ENCODE measurements around the gene RALY. TPM values are rescaled to one million over a fixed set of nuclear protein-coding genes. Genes with fewer than 3 reads are reported as not detected.

RALY gene
- total and polyA plus RNA-seq, 9 donors = 56.5 to 166 (median 147) TPM

- Histone ChIP-seq H3K36me3 (ENCODE audit: control insufficient read depth, insufficient read depth, low read length) (no peaks in the 10 kb centered on the region), H3K4me3 (ENCODE audit: low read length) (no peak overlapping the region), H3K27me3 (ENCODE audit: control insufficient read depth, insufficient read depth, low read length) (no peaks in the 10 kb centered on the region), H3K27ac (ENCODE audit: low read length) (no peak overlapping the region), H3K4me1 (ENCODE audit: control insufficient read depth, insufficient read depth, low read length) (peaks cover 4% of the 10 kb centered on the region), H3K9me3 (replicated peaks; ENCODE audit: control insufficient read depth, low read depth, low read length) (no peaks in the 10 kb centered on the region)
- no peak for DNase-seq
- 85% methylated on average over 1 of the region's 3 CpGs for WGBS (ENCODE audit: insufficient coverage)
Observed at GRCh38 chr20:34012735-34013134, 19.0 kb downstream of the RALY start.

DNA sequence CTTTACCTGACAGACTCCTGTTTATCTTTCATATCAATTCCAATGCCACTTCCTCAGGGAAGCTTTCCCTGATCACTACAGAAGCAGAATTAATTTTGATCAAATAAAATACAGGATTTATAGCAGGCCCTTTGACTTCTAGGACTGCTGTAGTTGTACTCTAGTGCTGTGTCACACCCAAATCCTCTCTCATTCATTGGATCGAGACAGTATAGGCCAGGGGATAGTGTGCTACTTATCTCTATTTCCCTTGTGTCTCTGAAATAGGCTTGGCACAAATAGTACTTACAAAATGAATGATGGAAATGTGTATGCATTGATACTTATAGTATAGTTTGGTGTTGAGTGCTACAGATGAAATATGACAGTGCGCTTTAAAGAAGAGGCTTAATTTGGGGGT, 19.8 kb downstream of the RALY start:
- no peaks in the 10 kb centered on the region for H3K27me3 ChIP-seq (ENCODE audit: control insufficient read depth, insufficient read depth, low read length)
- WGBS (ENCODE audit: insufficient coverage) = no CpG with 5 or more reads among the region's 2 CpGs
- DNase-seq = no peak
- no peak overlapping the region for H3K27ac ChIP-seq (ENCODE audit: low read length)
- H3K4me3 ChIP-seq (ENCODE audit: low read length) = no peak overlapping the region
- H3K4me1 ChIP-seq (ENCODE audit: control insufficient read depth, insufficient read depth, low read length) = peaks cover 4% of the 10 kb centered on the region
- H3K36me3 ChIP-seq (ENCODE audit: control insufficient read depth, insufficient read depth, low read length) = peaks cover 1% of the 10 kb centered on the region
- no peaks in the 10 kb centered on the region for H3K9me3 ChIP-seq (replicated peaks; ENCODE audit: control insufficient read depth, low read depth, low read length)

DNA sequence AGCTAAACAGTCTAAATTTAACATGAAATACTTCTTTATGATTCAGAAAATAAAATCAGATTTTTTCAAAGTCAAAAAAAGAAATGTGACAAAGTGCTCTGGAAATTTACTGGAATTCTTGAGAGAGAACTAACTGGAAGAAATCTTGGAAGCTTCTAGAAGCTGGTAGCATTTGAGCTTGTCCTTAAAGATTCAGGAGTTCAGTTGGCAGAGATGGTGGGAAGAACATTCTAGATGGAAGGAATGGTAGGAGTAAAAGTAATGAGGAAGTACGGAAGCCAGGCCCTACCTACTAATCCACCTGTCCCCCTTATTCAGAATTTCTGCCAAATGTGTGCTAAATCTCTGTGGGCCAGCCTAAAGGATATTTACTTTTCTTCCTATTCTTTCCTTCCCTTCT, 21.2 kb downstream of the RALY start:
- Histone ChIP-seq H3K4me1 (ENCODE audit: control insufficient read depth, insufficient read depth, low read length) (peaks cover 4% of the 10 kb centered on the region), H3K9me3 (replicated peaks; ENCODE audit: control insufficient read depth, low read depth, low read length) (no peaks in the 10 kb centered on the region), H3K36me3 (ENCODE audit: control insufficient read depth, insufficient read depth, low read length) (peaks cover 3% of the 10 kb centered on the region), H3K27me3 (ENCODE audit: control insufficient read depth, insufficient read depth, low read length) (no peaks in the 10 kb centered on the region), H3K27ac (ENCODE audit: low read length) (no peak overlapping the region), H3K4me3 (ENCODE audit: low read length) (no peak overlapping the region)
- no CpG with 5 or more reads among the region's 1 CpG for WGBS (ENCODE audit: insufficient coverage)
- DNase-seq = no peak

DNA sequence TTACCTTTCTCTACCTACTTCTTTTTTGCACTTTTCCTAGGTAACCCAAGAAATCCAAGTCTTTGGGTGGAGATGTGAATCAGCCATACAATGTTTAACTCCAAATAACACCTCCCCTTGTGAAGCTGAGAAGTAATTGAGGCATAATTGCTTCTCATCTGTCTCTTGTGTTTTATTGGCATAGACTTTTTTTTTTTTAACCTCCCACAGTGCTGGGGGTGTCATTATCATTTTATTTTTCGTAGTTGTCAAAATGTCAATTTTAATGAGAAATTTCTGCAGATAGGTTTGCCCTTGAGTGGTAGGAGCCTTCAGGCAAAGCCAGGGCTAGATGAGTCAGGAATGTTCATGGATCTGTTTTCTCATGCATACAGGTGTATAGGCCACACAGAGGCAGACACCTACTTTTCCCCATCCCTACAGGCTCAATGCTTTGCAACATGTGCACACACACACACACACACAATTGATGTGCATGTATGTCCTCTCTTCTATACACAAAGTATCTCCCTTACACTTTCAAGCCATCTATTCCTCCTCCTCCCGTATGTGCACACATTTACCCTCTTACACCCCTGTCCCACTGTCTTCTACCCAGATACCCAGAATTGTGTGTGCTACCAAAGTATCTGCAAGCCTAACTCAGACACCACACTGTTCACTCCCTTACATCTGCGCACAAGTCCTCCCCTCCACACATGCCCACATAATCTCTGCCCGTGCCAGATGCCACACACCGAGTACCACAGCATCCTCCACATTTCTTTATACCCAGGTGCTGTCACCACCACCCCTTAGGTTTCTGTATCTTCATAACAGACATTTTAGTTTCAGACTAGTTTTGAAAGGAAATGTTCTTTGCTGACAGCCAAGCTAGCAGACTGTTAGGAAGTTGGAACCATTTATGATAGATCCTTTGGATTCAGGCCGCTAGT, 22.0 kb downstream of the RALY start:
- H3K36me3 ChIP-seq (ENCODE audit: control insufficient read depth, insufficient read depth, low read length) = peaks cover 3% of the 10 kb centered on the region
- no peak overlapping the region for H3K27ac ChIP-seq (ENCODE audit: low read length)
- H3K4me1 ChIP-seq (ENCODE audit: control insufficient read depth, insufficient read depth, low read length) = peaks cover 4% of the 10 kb centered on the region
- 75% methylated on average over 3 of the region's 6 CpGs for WGBS (ENCODE audit: insufficient coverage)
- no peak for DNase-seq
- no peaks in the 10 kb centered on the region for H3K9me3 ChIP-seq (replicated peaks; ENCODE audit: control insufficient read depth, low read depth, low read length)
- no peak overlapping the region for H3K4me3 ChIP-seq (ENCODE audit: low read length)
- H3K27me3 ChIP-seq (ENCODE audit: control insufficient read depth, insufficient read depth, low read length) = no peaks in the 10 kb centered on the region

DNA sequence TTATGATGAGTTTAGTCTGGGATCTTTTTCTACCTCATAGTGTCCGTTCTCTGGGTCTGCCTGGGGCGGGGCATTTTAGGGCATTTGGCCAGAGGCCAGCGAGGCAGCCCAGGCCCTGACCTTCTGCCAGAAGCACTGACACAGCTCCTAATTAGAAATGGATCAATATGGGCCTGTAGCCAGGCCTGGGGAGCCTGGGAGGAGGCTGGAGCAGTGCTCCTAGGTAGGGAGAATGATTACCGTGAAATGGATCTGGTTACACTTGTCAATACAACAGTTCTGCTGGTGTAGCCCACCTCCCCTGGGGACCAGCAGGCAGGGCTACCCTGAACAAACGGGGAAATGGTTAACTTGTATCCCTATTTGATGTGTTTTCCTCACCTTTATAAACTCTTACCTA, 23.0 kb downstream of the RALY start:
- H3K36me3 ChIP-seq (ENCODE audit: control insufficient read depth, insufficient read depth, low read length) = peaks cover 3% of the 10 kb centered on the region
- DNase-seq = no peak
- peaks cover 4% of the 10 kb centered on the region for H3K4me1 ChIP-seq (ENCODE audit: control insufficient read depth, insufficient read depth, low read length)
- H3K9me3 ChIP-seq (replicated peaks; ENCODE audit: control insufficient read depth, low read depth, low read length) = no peaks in the 10 kb centered on the region
- H3K27me3 ChIP-seq (ENCODE audit: control insufficient read depth, insufficient read depth, low read length) = no peaks in the 10 kb centered on the region
- H3K4me3 ChIP-seq (ENCODE audit: low read length) = no peak overlapping the region
- no peak overlapping the region for H3K27ac ChIP-seq (ENCODE audit: low read length)
- 60% methylated on average over 1 of the region's 5 CpGs for WGBS (ENCODE audit: insufficient coverage)

DNA sequence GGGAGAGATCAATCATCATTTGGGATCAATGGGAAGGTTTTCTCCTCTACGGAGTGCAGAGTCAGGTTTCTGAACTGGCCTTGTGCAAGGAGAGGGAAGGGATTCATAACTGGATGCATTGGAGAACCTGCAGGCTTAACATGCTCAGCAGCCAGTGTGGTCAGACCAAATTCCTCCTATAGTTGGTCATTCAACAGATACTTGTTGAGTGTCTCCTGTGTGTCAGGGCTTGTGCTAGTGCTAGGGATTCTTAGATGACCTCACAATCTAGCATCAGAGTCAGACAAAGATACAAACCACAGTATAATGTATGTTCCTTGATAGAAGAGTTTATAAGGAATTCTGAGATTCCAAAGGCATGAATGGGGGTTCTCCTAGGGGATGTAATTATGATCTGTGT, 23.9 kb downstream of the RALY start:
- H3K4me1 ChIP-seq (ENCODE audit: control insufficient read depth, insufficient read depth, low read length) = peaks cover 7% of the 10 kb centered on the region
- H3K27me3 ChIP-seq (ENCODE audit: control insufficient read depth, insufficient read depth, low read length) = no peaks in the 10 kb centered on the region
- no peak for DNase-seq
- no peak overlapping the region for H3K27ac ChIP-seq (ENCODE audit: low read length)
- no peaks in the 10 kb centered on the region for H3K9me3 ChIP-seq (replicated peaks; ENCODE audit: control insufficient read depth, low read depth, low read length)
- no peak overlapping the region for H3K4me3 ChIP-seq (ENCODE audit: low read length)
- peaks cover 5% of the 10 kb centered on the region for H3K36me3 ChIP-seq (ENCODE audit: control insufficient read depth, insufficient read depth, low read length)
- WGBS (ENCODE audit: insufficient coverage) = no CpG with 5 or more reads among the region's 1 CpG

- no peak for DNase-seq
- H3K4me3 ChIP-seq (ENCODE audit: low read length) = no peak overlapping the region
- WGBS (ENCODE audit: insufficient coverage) = no CpG with 5 or more reads among the region's 1 CpG
- no peak overlapping the region for H3K27ac ChIP-seq (ENCODE audit: low read length)
- H3K36me3 ChIP-seq (ENCODE audit: control insufficient read depth, insufficient read depth, low read length) = peaks cover 5% of the 10 kb centered on the region
- H3K9me3 ChIP-seq (replicated peaks; ENCODE audit: control insufficient read depth, low read depth, low read length) = no peaks in the 10 kb centered on the region
- no peaks in the 10 kb centered on the region for H3K27me3 ChIP-seq (ENCODE audit: control insufficient read depth, insufficient read depth, low read length)
- peaks cover 10% of the 10 kb centered on the region for H3K4me1 ChIP-seq (ENCODE audit: control insufficient read depth, insufficient read depth, low read length)
Observed at GRCh38 chr20:34018166-34018565, 24.5 kb downstream of the RALY start.

- H3K27ac ChIP-seq (ENCODE audit: low read length) = no peak overlapping the region
- no peaks in the 10 kb centered on the region for H3K9me3 ChIP-seq (replicated peaks; ENCODE audit: control insufficient read depth, low read depth, low read length)
- no peak for DNase-seq
- H3K27me3 ChIP-seq (ENCODE audit: control insufficient read depth, insufficient read depth, low read length) = no peaks in the 10 kb centered on the region
- H3K4me3 ChIP-seq (ENCODE audit: low read length) = no peak overlapping the region
- H3K36me3 ChIP-seq (ENCODE audit: control insufficient read depth, insufficient read depth, low read length) = peaks cover 5% of the 10 kb centered on the region
- H3K4me1 ChIP-seq (ENCODE audit: control insufficient read depth, insufficient read depth, low read length) = peaks cover 34% of the 10 kb centered on the region
- WGBS (ENCODE audit: insufficient coverage) = 77% methylated on average over 2 of the region's 4 CpGs
Observed at GRCh38 chr20:34022151-34022838, 28.6 kb downstream of the RALY start.

GRCh38 chr20:34022839-34023234, 29.1 kb downstream of the RALY start:
- peaks cover 5% of the 10 kb centered on the region for H3K36me3 ChIP-seq (ENCODE audit: control insufficient read depth, insufficient read depth, low read length)
- H3K9me3 ChIP-seq (replicated peaks; ENCODE audit: control insufficient read depth, low read depth, low read length) = no peaks in the 10 kb centered on the region
- no peaks in the 10 kb centered on the region for H3K27me3 ChIP-seq (ENCODE audit: control insufficient read depth, insufficient read depth, low read length)
- 65% methylated on average over 2 of the region's 3 CpGs for WGBS (ENCODE audit: insufficient coverage)
- no peak overlapping the region for H3K27ac ChIP-seq (ENCODE audit: low read length)
- H3K4me1 ChIP-seq (ENCODE audit: control insufficient read depth, insufficient read depth, low read length) = peaks cover 34% of the 10 kb centered on the region
- DNase-seq = no peak
- no peak overlapping the region for H3K4me3 ChIP-seq (ENCODE audit: low read length)

DNA sequence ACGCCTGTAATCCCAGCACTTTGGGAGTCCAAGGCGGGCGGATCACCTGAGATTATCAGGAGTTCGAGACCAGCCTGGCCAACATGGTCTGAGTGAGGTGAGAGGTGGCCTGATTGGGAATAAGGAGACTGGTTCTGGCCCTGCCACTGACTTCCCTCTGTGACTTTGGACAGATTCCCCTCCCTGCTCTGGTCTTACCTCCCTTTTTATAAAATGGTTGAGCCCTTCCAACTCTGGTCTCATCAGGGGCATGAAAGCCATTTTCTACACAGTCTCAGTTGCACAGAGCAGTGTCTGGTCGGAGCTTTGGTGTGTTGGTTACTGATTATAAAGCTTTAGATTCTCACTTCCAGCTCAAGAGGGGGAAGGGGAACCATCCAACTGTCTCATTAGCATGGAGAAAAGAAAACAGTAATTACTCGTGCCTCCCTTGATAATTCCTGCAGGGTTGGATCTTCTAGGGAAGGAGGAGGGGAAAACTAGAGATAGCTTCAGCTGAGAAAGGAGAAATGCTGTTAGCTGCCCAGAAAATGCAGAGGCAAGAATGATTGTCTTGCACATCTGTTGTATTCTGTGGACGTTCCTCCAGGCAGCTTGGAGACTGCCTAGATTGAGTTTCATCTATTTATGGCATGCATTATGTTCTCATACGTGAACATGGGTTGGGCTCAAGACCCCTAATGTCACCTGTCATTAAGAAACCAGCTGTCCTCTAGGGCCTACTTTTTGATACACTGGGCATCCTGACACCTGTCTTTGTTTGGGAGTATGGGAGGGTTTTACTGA, 30.4 kb downstream of the RALY start:
- Histone ChIP-seq H3K4me3 (ENCODE audit: low read length) (no peak overlapping the region), H3K4me1 (ENCODE audit: control insufficient read depth, insufficient read depth, low read length) (peaks cover 34% of the 10 kb centered on the region), H3K36me3 (ENCODE audit: control insufficient read depth, insufficient read depth, low read length) (peaks cover 2% of the 10 kb centered on the region), H3K9me3 (replicated peaks; ENCODE audit: control insufficient read depth, low read depth, low read length) (no peaks in the 10 kb centered on the region), H3K27ac (ENCODE audit: low read length) (peak overlapping the region; percentile 71), H3K27me3 (ENCODE audit: control insufficient read depth, insufficient read depth, low read length) (no peaks in the 10 kb centered on the region)
- 73% methylated on average over 3 of the region's 8 CpGs for WGBS (ENCODE audit: insufficient coverage)
- peak; percentile 39 for DNase-seq

Data from muscle of leg (tissue), 11 donors.